Stimulated activated CD8-positive, alpha-beta memory T cell treated with anti-CD3 and anti-CD28 coated beads, Interleukin-2, amount 100 ng/mL, for 1 hour (primary cell): ENCODE results near the gene PLEK.
A peak's percentile ranks its signal among the peaks of the same experiment; 100 is the strongest.
"Not testable (repeated sequence)": the region's sequence is repeated elsewhere in the genome, so short reads cannot be mapped to it uniquely, and the experiment has no call there.

ENCODE experiments used
- DNase-seq, 2 donors: peaks; one replicate each; pipeline ENCODE4 v3.0.0-alpha.2; 2020; ENCODE audit warnings: low read depth in 2 of 2

The PLEK gene, protein sequence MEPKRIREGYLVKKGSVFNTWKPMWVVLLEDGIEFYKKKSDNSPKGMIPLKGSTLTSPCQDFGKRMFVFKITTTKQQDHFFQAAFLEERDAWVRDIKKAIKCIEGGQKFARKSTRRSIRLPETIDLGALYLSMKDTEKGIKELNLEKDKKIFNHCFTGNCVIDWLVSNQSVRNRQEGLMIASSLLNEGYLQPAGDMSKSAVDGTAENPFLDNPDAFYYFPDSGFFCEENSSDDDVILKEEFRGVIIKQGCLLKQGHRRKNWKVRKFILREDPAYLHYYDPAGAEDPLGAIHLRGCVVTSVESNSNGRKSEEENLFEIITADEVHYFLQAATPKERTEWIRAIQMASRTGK

DNA sequence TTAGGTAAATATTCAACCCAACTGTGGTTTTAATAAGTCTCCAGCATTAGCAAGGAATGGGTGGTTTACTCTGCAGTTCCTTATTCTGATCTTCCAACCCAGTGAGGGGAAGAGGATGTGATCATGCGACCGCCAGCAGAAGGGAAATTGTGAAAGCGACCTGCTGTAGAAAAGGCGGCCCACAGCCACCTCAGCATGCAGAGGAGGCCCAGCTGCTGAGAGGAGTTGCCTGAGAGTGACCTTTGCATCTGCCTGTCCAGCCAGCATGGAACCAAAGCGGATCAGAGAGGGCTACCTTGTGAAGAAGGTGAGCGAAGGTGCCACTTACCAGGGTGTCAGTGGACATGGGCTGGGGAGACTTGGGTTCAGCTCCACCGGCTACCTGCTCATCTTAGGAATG lies at the start of gene PLEK:
TSS of gene PLEK (plus strand) at position 196 of the 400 bp plus-strand sequence. CDS start at position 266, 70 bp downstream.
- DNase-seq = peak in 1 of 2 donors; percentile 15

DNA sequence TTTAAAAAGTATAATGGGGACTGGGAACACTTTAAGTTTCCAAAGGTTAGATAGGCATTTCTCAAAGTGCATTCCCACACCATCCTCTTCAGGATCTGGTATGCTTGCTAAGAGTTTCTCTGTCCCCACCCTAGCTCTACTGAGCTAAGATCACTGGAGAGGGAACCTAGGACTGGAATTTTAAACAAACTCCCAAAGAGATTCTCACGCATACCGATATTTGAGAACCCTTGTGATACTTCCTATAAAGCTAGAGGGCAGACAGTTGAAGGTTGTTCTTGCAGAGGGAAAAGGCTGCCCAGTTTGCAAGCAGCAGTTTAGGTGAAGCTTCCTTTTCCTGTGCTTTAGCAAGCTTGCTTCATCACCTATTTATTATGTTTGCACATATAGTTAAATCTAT lies 49.0 kb upstream of the PLEK start:
- DNase-seq = no peak

DNA sequence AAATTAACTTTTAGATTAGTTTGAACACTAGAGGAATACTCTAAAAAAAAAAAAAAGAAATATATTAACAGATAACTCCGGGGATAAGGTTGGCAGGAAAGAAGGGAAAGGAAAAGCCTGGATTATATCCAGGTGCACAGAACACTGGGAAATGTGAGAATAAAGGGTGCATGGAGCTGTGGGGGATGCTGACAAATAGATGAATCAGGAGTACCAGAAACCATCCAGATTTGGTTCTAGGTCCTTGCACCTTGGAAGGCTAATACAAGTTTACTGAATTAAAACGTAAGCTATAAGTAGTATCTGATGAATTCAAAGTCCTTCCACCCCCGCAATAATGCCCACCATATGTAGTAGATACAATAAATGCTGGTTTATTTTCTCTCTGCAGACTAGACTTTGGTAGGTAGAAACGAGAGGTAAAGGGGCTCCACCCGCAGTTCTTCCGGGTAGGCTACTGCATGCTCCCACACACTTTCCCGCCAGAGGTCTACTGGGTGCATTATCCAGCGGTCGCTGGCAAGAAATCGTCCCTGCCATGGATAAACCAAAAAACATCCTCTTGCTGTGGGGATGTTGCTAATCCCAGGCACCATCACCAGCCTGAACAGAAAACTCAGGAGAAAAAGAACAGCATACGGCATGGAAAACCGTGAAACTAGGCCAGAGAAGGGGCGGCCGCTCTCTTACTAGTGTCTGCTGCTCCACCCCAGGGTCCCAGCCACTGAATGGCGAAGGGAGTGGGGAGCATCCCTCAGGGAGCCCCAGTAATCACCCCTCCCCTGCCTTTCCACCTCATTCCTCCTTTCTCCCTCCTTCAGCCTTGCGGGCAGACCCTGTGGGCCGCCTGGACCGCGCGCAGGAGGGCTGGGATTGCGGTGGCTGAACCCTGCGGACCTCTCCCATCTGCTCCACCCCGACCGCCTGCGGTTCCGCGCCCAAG lies 46.8 kb upstream of the PLEK start:
- no peak for DNase-seq

DNA sequence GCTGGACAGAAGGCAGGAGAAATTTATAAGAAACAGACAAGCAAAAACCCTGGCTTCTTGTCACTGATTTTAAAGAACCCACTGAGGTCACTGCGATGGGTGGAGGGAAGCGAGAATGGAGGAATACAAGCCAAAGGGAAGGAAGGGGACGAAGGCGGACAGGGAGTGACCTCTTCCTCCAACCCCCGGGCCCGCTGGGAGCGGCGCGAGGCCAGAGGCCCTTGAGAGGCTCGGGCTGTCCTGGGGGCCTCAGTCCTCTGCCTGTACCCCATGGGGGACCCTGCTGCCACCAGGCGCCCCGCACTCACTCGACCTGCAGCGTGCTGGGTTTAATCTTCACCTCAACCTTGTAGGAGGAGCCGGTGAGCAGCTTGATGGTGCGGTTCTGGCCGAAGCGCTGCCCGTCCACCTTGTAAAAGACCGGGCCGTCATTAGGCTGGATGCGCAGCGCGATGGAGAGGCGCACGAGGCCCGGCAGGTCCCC lies 46.1 kb upstream of the PLEK start:
- no peak for DNase-seq

DNA sequence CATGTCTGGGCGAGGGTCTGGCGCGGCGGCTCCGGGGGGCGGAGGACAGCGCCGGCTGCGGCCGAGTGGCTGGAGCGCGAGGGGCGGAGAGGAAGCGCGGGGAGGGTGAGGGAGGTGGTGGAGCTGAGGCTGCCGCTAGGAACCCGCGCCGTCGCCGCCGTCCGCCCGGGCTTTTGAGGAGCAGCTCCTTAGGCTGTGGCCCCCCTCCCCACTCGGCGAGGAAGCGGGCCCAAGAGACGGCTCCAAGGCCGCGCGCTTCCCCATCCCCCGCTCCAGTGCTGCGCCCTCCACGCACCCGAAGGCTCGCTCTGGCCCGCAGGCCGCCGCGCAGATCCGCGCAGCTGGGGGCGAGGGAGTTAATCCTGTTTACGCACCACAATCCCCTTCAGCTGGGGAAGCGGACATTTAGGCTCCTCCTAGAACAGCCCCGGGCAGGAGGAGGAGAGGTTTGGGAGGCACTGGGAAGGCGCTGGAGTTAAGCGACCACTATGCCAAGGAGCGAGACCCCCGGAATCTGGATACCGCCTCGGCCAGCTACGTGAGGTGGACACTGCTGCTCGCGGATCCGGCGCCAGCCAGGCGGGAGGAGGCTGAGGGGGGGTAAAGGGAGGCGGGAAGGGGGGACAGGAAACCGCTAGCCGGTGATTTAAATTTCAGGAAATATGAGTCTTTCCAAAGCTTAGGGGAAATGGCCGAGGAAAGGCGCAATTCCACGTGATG lies 45.5 kb upstream of the PLEK start, which contains the start of gene CNRIP1:
TSS of gene CNRIP1 (minus strand) at position 552 of the 720 bp plus-strand sequence. CDS start at position 3, 549 bp downstream.
- DNase-seq = no peak

DNA sequence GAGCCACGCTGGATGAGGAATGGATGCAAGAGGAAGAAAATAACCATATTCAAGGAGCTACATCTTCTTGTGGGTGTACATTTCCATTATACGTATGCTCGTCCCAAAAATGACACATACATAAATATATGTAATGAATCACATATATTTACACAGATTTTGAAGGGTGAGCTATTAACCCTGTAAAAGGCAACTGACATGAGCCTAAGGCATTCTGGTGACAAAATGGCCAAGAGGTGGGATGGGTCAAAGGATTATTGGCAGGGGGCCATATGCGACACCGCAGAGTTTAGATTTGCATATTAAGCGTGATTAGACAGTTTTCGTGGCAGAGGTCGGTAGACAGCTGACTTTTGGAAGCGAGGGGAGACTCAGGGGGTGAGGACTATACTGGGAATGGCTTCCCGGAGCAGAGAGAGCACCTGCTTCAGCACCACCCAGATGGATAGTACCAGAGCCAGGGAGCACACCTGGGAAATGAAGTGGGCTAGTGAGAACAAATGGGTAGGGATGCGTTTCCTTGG lies 44.9 kb upstream of the PLEK start:
- no peak for DNase-seq

DNA sequence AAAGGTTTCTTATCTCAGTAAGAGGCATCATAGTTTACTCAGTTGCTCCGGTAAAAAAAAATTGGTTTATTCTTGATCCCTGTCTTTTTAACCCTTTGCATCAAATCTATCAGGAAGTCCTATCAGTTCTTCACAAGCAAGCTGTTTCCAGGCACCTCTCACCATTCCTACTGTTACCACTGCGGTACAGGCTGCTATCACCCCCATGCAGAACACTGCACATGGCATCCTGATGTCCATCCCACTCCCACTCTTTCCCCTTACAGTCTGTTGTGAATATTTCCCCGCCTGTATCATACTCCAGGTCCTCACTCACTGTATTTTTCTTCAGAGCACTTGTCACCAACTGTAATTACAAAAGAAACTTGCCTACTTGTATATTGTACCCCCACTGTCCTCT lies 40.0 kb upstream of the PLEK start:
- DNase-seq = no peak

DNA sequence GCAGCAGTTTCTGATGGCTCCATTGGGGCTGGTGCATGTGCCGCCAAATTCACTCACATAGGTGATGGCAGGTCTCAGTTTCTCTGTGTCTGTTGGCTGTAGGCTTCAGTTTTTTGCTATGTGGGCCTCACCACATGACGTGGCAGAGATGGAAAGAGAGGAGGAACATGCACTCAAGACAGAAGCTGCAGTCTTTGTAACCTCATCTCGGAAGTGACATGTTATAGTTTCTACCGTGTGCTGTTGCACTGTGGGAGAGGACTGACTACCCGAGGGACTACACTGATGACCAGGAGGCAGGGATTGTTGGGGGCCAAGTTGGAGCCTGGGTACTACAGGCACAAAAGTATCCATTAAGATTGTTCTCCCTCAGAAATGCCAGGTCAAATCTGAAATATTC lies 36.2 kb upstream of the PLEK start:
- DNase-seq = no peak

DNA sequence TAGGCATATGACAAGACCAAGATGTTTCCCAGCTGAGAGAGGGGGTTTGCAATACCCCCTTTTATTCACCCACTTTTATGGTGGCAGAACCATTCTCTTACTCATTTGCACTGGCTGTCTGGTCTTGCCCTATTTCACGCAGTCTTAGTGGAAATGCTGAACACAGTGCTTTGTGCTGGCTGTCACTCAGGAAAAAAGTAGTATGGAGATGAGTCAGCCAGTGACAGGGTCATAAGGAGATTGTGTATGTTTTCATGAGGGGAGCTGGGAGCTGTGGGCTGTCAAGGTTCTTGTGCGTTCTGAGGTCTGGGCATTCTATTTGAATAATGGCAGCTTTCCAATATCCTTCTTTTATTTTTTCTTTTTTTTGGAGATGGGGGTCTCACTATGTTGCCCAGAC lies 34.4 kb upstream of the PLEK start:
- DNase-seq = no peak

DNA sequence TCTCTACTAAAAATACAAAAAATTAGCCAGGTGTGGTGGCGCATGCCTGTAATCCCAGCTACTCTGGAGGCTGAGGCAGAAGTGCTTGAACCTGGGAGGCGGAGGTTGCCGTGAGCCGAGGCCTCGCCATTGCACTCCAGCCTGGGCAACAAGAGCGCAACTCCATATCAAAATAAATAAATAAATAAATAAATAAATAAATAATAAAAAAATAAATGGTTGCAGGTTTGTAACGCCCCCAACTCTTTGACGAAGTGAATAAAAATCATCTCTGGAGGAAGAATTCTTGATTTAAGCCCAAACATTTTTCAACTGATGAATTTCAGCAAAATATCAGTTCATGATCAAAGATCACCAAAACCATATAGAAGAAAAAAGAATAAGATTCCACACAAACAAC lies 32.1 kb upstream of the PLEK start:
- DNase-seq = no peak

DNA sequence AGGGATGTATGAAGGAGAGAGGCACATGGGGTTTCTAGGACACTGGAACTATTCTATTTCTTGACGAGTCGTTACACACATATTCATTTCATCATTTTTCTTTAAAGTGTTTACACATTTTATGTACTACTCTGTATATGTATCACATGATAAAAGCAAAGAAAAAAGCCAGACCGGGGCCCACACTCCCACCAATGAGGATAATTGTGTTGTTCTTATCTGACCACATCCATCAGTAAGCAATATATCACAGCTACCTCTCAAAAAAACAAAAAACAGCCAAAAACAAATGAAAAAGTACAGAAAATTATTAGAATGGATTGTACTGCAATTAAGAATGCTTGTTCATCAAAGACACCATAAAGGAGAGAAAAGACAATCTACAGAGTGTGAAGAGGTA lies 31.2 kb upstream of the PLEK start:
- no peak for DNase-seq

DNA sequence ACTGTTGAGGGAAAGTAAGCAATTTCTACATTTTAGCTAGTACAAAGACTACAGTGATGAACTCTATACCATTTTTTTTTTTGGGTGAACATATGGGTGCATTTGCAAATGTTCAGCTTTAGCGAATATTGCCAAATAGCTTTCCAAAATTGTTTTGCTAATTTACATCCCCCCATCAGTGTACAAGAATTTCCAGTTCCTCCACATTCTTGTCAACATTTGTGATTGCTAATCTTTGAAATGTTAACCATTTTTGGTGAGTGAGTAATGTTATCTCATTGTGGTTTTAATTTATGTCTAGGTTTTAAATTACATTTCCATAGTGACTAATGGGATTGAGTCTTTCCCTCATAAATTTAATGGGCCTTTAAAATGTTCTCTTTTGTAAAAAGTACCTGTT lies 28.9 kb upstream of the PLEK start:
- DNase-seq = no peak

DNA sequence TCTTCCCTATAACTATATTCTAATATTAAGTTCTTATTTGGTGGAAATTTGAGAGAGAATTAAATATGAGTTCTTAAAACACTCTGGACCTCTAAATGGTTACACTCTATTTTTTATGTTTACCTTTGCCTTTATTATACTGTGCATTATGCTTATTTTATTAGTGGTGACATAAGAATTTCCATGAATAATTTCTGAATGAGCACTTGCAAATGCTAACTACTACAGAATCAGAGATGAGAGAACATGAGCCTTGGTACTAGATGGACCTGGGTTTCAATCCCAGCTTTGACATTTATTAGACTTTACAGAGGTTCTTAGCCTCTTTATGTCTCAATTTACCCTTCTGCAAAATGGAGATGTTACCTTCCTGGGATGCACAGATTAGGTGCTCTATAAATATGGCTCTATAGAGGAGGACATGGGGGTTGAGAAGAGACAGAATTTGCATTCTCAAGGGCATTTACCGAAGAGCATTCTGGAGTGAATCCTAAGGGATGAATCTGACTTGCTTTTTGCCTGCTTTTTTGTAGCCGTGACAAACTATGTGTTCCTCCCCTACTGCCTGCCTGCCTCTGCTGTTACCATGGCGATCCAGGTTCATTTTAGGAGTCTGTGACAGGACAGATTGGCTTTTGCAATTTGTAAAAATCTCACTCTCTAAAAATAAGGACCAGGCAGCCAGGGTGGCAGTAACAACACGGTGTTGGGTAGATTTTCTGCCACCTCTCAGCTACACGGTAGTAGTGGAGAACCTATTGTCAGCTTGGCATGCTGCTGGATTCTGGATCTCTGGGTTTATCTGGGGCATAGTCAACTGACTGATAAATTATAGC lies 24.6 kb upstream of the PLEK start:
- no peak for DNase-seq

DNA sequence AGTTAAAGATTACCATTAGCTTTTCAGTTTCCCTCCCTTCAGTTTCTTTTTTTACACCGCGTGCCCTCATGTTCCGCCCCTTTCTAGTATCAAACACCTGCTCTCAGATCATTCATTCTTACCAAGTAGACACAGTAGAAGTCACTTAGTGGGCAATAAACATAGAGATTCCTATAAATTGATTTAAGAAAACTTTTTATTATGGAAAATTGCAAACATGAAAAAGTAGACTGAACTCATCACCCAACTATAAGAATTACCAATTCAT lies 24.1 kb upstream of the PLEK start:
- no peak for DNase-seq

DNA sequence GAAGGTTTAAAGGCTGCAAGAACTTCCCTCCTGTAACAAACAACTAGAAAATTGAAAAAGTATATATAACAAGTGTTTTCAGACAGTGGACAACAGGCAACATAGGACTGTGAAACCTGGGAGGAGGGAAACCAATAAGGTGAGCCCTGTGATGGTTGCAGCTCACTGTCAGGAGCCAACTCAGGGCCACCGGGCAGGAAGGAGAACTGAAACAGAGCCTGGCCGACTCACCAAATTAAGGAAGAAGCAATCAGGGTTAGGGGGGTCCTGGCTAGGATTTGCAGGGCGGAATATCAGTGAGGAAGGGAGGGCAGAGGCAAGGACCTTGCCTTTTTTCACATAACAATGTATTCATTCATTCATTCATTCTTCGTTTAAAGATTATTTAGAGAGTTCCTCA lies 23.5 kb upstream of the PLEK start:
- DNase-seq = no peak

DNA sequence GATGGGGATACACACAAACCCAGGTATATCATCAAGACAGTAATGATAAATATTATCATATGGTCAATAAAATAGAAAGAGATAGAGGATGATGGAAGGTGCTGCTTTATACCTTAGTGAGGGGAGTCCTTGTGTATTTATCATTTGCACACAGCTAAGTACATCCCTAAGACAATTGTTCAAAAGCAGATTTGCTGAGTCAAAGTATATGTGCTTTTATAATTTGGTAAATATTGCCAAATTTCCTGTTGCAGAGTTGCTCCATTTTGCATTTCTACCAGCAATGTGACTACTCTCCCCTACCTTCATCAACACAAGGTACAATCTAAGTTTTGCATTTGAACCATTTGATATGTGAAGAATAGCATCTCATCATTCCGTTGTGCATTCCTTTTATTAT lies 22.6 kb upstream of the PLEK start:
- DNase-seq = no peak

DNA sequence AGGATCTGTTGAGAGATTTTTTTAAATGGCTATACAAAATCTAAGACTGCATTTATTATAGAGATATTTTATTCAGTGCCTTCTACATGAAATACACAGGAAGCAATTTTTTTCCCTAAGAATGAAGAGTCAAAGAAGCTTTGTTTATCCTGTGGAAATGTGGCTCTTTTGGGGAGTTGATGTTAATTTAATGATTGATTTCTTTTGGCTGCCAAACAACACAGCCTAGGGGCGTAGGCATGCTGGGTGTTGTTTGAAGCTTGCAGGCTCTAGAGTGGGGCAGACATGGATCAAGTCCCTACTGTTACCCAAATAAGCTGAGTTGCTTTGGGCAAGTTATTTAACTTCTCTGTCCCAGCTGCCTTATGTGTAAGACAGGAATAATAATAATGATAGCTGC lies 21.1 kb upstream of the PLEK start:
- DNase-seq = no peak

DNA sequence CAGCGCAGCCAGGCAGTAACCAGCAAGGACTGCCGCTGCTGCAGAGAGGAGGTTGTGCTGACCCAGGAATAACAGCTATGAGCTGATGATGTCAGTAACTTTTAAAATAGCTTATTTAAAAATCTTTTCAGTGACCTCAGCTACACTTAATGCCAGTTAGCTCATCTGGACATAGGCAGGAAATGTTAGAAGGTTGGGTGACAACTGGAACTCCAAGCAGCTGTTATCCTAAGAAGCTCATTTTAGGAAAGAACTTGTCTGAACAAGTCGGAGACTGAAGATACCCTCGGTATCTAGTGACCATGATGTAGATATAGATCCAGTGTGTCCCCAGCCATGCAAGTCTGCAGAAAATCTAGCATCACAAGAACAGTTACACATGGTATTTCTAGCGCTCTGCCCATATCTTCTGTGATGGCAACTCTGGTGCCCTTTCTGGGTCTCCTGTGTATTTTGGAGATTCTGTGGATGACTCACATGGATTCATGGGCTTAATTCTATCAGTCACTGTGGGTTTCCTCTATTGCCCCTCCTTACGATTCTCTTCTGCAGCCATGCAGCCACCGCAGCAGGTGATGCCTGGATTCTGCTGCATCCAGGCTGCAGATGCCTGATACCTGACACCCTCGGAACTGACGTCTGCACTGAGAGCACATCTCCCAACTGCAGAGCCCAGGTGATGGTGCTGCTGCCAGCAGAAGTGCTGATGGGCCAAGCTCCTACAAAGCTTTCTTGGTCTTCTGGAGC lies 19.8 kb upstream of the PLEK start:
- no peak for DNase-seq

DNA sequence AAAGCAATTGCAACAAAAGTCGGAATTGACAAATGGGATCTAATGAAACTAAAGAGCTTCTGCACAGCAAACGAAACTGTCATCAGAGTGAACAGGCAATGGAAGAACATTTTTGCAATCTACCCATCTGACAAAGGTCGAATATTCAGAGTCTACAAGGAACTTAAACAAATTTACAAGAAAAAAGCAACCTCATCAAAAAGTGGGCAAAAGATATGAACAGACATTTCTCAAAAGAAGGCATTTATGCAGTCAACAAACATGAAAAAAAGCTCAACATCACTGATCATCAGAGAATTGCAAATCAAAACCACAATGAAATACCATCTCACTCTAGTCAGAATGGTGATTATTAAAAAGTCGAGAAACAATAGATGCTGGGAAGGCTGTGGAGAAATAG lies 16.0 kb upstream of the PLEK start:
- DNase-seq = not testable (repeated sequence)

DNA sequence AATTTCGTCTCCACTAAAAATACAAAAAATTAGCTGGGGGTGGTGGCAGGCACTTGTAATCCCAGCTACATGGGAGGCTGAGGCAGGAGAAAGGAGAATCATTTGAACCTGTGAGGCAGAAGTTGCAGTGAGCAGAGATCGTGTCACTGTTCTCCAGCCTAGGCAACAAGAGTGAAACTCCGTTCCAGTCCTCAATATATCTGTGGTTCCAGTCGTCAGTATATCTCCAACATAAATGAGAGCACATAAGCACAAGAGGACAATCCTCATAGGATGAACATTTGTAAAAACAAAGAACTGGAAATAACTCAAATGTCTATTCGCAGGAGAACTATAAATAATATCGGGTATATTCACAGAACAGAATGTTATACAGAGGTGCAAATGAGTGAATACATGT lies 13.1 kb upstream of the PLEK start:
- no peak for DNase-seq
